Type B pancreatic cell (in vitro differentiated cells): ENCODE data around the gene FAM25A. TPM values are rescaled to one million over a fixed set of nuclear protein-coding genes. Genes with fewer than 3 reads are reported as not detected.

Experiments used
- DNase-seq: peaks from one replicate; pipeline ENCODE4 v3.0.0; 2021; ENCODE audit warnings: mixed read lengths; ENCODE audit not compliant: unreplicated experiment; ENCODE audit errors: extremely low spot score
- H3K27ac Mint-ChIP-seq: 2 replicates; pipeline ENCODE4 v1.8.0; 2021; ENCODE audit warnings: mild to moderate bottlenecking, mixed read lengths
- H3K27me3 Mint-ChIP-seq: 2 replicates; pipeline ENCODE4 v1.8.0; 2021; ENCODE audit warnings: mixed read lengths
- H3K36me3 Mint-ChIP-seq: 2 replicates; pipeline ENCODE4 v1.8.0; 2021; ENCODE audit warnings: mixed read lengths
- H3K4me1 Mint-ChIP-seq: one replicate; pipeline ENCODE4 v1.8.0; 2021; ENCODE audit warnings: mixed read lengths; ENCODE audit not compliant: unreplicated experiment
- H3K4me3 Mint-ChIP-seq: 2 replicates; pipeline ENCODE4 v1.8.0; 2021; ENCODE audit warnings: mild to moderate bottlenecking, mixed read lengths
- H3K9me3 Mint-ChIP-seq: 2 replicates; pipeline ENCODE4 v1.8.0; 2021; ENCODE audit warnings: mixed read lengths
- total RNA-seq: library from RNA; stranded (reverse); gene quantifications from 2 replicates; pipeline ENCODE4 v1.2.1, GENCODE V29; 2021; ENCODE audit warnings: low replicate concordance
- TF ChIP-seq, protein P1 (sequence below): fragments of 200-600 bp; sonication (generic); conservative IDR thresholded peaks from 2 replicates; pipeline ENCODE4 v1.5.0; 2021; ENCODE audit warnings: antibody characterized with exemption, mild to moderate bottlenecking

FAM25A gene
- total RNA-seq, 1 donor from 2014 or later = not detected

DNA sequence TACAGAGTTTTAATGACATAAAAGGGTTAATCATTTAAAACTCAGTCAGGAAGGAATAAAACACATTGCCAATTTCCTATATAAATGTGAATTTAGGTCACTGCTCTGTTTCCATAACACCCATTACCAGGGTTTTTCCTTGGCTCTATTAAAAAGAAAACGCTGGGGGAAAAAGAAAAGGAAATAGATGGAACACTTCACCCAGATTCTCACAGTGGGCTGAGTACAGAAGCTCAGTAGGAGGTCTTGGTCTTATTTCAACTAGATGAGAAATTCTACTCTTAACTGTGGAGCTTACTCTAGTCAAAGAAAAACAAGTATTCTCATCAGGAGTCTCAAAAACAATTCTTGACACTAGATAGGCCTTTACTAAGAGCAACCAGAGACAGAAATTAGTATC lies 38.1 kb downstream of the FAM25A start:
- TF ChIP-seq, protein P1, sequence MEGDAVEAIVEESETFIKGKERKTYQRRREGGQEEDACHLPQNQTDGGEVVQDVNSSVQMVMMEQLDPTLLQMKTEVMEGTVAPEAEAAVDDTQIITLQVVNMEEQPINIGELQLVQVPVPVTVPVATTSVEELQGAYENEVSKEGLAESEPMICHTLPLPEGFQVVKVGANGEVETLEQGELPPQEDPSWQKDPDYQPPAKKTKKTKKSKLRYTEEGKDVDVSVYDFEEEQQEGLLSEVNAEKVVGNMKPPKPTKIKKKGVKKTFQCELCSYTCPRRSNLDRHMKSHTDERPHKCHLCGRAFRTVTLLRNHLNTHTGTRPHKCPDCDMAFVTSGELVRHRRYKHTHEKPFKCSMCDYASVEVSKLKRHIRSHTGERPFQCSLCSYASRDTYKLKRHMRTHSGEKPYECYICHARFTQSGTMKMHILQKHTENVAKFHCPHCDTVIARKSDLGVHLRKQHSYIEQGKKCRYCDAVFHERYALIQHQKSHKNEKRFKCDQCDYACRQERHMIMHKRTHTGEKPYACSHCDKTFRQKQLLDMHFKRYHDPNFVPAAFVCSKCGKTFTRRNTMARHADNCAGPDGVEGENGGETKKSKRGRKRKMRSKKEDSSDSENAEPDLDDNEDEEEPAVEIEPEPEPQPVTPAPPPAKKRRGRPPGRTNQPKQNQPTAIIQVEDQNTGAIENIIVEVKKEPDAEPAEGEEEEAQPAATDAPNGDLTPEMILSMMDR = no peak
- H3K9me3 Mint-ChIP-seq = no peaks in the 10 kb centered on the region
- DNase-seq = no peak
- no peak overlapping the region for H3K27ac Mint-ChIP-seq
- H3K4me1 Mint-ChIP-seq = no peaks in the 10 kb centered on the region
- peaks cover 30% of the 10 kb centered on the region for H3K36me3 Mint-ChIP-seq
- H3K27me3 Mint-ChIP-seq = no peaks in the 10 kb centered on the region
- H3K4me3 Mint-ChIP-seq = no peak overlapping the region

DNA sequence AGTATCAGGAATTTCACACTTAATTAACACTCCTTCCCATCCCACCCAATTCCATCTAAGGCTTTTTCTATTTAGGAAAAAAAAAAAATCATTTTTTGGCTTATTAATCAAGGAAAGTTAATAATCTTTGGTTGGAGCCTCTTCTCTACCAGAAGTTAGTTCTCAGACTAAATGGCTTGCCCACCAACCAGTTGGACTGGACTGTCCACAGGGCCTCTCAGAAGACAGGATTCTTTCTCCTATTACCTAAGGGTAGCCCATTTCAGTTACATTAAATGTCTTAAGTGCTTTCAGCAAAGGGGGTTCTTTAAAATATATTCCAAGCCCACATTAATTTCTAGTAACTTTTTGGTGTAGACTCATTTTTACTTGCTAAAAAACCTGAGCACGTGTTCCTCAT lies 39.3 kb downstream of the FAM25A start:
- peaks cover 37% of the 10 kb centered on the region for H3K36me3 Mint-ChIP-seq
- TF ChIP-seq, protein P1 = no peak
- H3K4me3 Mint-ChIP-seq = no peak overlapping the region
- H3K27ac Mint-ChIP-seq = no peak overlapping the region
- no peaks in the 10 kb centered on the region for H3K9me3 Mint-ChIP-seq
- DNase-seq = no peak
- H3K4me1 Mint-ChIP-seq = no peaks in the 10 kb centered on the region
- H3K27me3 Mint-ChIP-seq = no peaks in the 10 kb centered on the region

DNA sequence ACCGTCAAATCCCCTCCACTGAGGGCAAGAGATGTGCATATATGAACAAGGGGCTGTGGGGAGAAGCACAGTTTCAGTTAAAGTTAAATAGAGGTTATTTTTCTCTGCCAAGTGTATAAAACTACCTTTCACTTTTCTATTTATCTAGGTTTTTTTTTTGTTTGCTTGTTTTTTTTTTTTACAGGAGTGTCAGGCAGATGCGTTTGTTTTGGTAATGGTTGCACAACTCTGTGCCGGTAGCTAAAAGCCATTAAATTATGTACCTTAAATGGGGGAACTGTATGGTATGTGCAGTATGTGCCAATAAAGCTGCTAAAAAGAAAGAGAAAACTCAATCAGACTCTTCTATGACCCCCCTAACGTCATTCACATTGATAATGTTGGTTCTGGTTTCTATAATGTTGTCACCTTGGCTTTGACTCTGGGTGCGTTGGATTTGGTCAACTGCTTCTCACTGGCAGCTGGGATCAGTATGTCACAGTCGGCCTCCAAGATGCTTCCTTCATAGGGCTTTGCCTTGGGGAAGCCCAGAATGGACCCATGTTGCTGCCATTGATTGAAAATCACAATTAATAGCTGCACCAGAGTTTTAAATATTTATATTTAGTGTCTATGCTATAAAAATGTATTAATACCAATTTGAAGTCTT lies 40.3 kb downstream of the FAM25A start:
- TF ChIP-seq, protein P1 = no peak
- DNase-seq = no peak
- Mint-ChIP-seq H3K4me3 (no peak overlapping the region), H3K27me3 (no peaks in the 10 kb centered on the region), H3K9me3 (no peaks in the 10 kb centered on the region), H3K4me1 (no peaks in the 10 kb centered on the region), H3K36me3 (peaks cover 37% of the 10 kb centered on the region), H3K27ac (no peak overlapping the region)

DNA sequence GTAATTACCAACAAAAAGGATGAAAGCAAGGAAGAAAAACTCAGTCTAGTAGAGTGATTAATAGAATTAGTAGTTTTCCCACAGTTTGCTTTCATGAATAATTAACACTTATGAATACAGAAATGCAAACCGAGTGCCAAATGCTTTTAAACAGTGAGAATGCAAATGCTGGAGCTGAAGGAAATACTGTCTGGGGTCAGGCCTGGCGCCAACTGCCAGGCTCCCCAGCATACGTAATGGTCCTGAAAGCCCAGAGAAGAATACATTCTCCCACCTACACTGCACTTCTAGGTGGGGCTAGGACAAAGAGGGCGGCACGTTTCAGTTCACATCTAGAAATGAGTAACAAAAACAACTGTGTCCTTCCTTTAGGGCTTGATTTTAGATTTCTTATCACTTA lies 44.6 kb downstream of the FAM25A start:
- no peak overlapping the region for H3K27ac Mint-ChIP-seq
- H3K4me3 Mint-ChIP-seq = no peak overlapping the region
- no peaks in the 10 kb centered on the region for H3K9me3 Mint-ChIP-seq
- H3K27me3 Mint-ChIP-seq = no peaks in the 10 kb centered on the region
- DNase-seq = no peak
- TF ChIP-seq, protein P1 = no peak
- H3K4me1 Mint-ChIP-seq = no peaks in the 10 kb centered on the region
- peaks cover 54% of the 10 kb centered on the region for H3K36me3 Mint-ChIP-seq

DNA sequence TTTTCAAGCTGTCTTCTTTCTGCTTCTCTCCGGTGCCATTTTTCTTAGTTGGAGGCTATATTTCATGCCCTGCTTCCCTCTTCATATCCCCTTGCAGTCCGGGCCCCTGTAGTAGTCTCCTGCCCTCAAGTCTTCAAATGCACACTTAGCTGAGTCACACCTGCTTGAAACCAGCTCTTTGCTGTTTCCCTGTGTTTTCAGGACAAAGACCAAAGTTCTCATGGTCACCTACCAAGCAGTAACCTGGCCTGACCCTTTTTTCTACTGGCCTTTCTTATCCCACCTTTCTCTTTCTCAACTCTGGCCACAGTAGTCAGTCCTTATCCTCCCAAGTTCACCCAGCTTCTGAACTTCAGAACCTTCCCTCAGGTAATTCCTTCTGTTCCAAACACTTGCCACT lies 46.1 kb downstream of the FAM25A start:
- H3K4me1 Mint-ChIP-seq = no peaks in the 10 kb centered on the region
- no peak overlapping the region for H3K27ac Mint-ChIP-seq
- TF ChIP-seq, protein P1 = no peak
- H3K9me3 Mint-ChIP-seq = no peaks in the 10 kb centered on the region
- H3K36me3 Mint-ChIP-seq = peaks cover 45% of the 10 kb centered on the region
- H3K4me3 Mint-ChIP-seq = no peak overlapping the region
- no peak for DNase-seq
- H3K27me3 Mint-ChIP-seq = no peaks in the 10 kb centered on the region

DNA sequence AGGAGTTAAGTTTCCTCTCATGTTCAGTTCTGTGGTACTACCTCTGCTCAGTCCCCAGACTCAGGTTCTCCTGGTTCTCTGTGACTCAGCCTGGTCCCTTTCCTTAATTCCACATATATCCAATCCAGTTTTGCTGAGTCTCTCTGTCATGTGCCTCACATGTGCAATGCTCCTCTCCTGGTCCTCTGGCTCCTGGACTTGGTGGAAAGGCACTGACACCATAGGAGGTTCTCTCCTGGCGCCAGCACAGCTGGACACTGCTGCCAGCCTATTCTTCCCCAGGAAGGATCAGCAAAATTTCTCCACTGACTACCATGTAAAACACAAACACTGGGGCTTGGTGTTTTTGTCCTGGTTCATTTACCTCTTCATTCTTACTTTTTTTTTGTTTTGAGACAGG lies 46.8 kb downstream of the FAM25A start:
- no peaks in the 10 kb centered on the region for H3K4me1 Mint-ChIP-seq
- TF ChIP-seq, protein P1 = no peak
- no peak overlapping the region for H3K4me3 Mint-ChIP-seq
- H3K27ac Mint-ChIP-seq = no peak overlapping the region
- H3K36me3 Mint-ChIP-seq = peaks cover 50% of the 10 kb centered on the region
- no peak for DNase-seq
- no peaks in the 10 kb centered on the region for H3K27me3 Mint-ChIP-seq
- H3K9me3 Mint-ChIP-seq = no peaks in the 10 kb centered on the region
